Astrocyte (in vitro differentiated cells and primary cell): ENCODE data around the gene SOBP. TPM values are rescaled to one million over a fixed set of nuclear protein-coding genes. Genes with fewer than 3 reads are reported as not detected.

Experiments
- DNase-seq: peaks from one replicate; pipeline ENCODE4 v3.0.0-alpha.2; 2010; ENCODE audit warnings: low read depth
- FAIRE-seq: peaks from 2 replicates; lab custom pipeline; 2011; peaks lifted over from hg19 to GRCh38; lab: Jason Lieb, UNC
- H2AFZ ChIP-seq: 2 replicates; pipeline ENCODE4 v1.6.0; 2012; ENCODE audit warnings: low read depth, low read length, inconsistent platforms
- H3K27ac ChIP-seq: 2 replicates; pipeline ENCODE4 v1.5.1; 2011; ENCODE audit warnings: low read depth, low read length, inconsistent platforms
- H3K27me3 ChIP-seq: 2 replicates; pipeline ENCODE4 v1.6.0; 2011; ENCODE audit warnings: low read length, inconsistent platforms; ENCODE audit not compliant: insufficient read depth
- H3K36me3 ChIP-seq: 2 replicates; pipeline ENCODE4 v1.5.1; 2011; ENCODE audit warnings: low read length, inconsistent platforms; ENCODE audit not compliant: insufficient read depth
- H3K4me1 ChIP-seq: 2 replicates; pipeline ENCODE4 v1.5.1; 2011; ENCODE audit warnings: low read length, inconsistent platforms; ENCODE audit not compliant: insufficient read depth
- H3K4me2 ChIP-seq: 2 replicates; pipeline ENCODE4 v1.6.0; 2012; ENCODE audit warnings: low read length, inconsistent platforms
- H3K4me3 ChIP-seq: 2 replicates; pipeline ENCODE4 v1.5.1; 2011; ENCODE audit warnings: low read depth, mild to moderate bottlenecking, low read length, inconsistent platforms; ENCODE audit not compliant: insufficient read depth
- H3K79me2 ChIP-seq: 2 replicates; pipeline ENCODE4 v1.6.0; 2012; ENCODE audit warnings: mild to moderate bottlenecking, low read length, inconsistent platforms; ENCODE audit not compliant: insufficient read depth
- H3K9ac ChIP-seq: 2 replicates; pipeline ENCODE4 v1.6.0; 2012; ENCODE audit warnings: mild to moderate bottlenecking, low read length, inconsistent platforms
- H3K9me3 ChIP-seq: 2 replicates; pipeline ENCODE4 v1.5.1; 2012; ENCODE audit warnings: low read depth, mild to moderate bottlenecking, low read length, inconsistent platforms; ENCODE audit not compliant: insufficient read depth
- H4K20me1 ChIP-seq: 2 replicates; pipeline ENCODE4 v1.6.0; 2012; ENCODE audit warnings: low read length, inconsistent platforms; ENCODE audit not compliant: insufficient read depth
- H3K27ac Mint-ChIP-seq: one replicate; pipeline ENCODE4 v1.8.0; 2021; ENCODE audit warnings: mild to moderate bottlenecking, mixed read lengths; ENCODE audit not compliant: unreplicated experiment
- H3K27me3 Mint-ChIP-seq: one replicate; pipeline ENCODE4 v1.8.0; 2021; ENCODE audit warnings: low read depth, mixed read lengths; ENCODE audit not compliant: unreplicated experiment
- H3K36me3 Mint-ChIP-seq: one replicate; pipeline ENCODE4 v1.8.0; 2021; ENCODE audit warnings: low read depth, mixed read lengths; ENCODE audit not compliant: unreplicated experiment
- H3K4me1 Mint-ChIP-seq: one replicate; pipeline ENCODE4 v1.8.0; 2021; ENCODE audit warnings: low read depth, mixed read lengths; ENCODE audit not compliant: unreplicated experiment
- H3K4me3 Mint-ChIP-seq: one replicate; pipeline ENCODE4 v1.8.0; 2021; ENCODE audit warnings: mild to moderate bottlenecking, moderate library complexity, mixed read lengths; ENCODE audit not compliant: unreplicated experiment
- H3K9me3 Mint-ChIP-seq: one replicate; pipeline ENCODE4 v1.8.0; 2021; ENCODE audit warnings: mild to moderate bottlenecking, mixed read lengths; ENCODE audit not compliant: unreplicated experiment
- CTCF ChIP-seq: IDR thresholded peaks from 2 replicates; pipeline ENCODE4 v1.5.1; 2011; ENCODE audit warnings: low read depth, mild to moderate bottlenecking, inconsistent platforms, low read length, moderate library complexity; ENCODE audit not compliant: insufficient read depth
- EZH2 ChIP-seq: IDR thresholded peaks from 2 replicates; pipeline ENCODE4 v1.6.1; 2012; ENCODE audit warnings: mild to moderate bottlenecking, low read length, inconsistent platforms; ENCODE audit not compliant: insufficient read depth
- total RNA-seq: library from RNA; stranded (reverse); gene quantifications from 2 replicates; pipeline ENCODE4 v1.2.1, GENCODE V29; 2021

SOBP gene
- total RNA-seq, 1 donor from 2014 or later: 4.7 TPM

- no peaks in the 10 kb centered on the region for H3K79me2 ChIP-seq
- no peak overlapping the region for H3K4me2 ChIP-seq
- TF ChIP-seq EZH2 (no peak), CTCF (no peak)
- no peak overlapping the region for H3K27ac ChIP-seq
- peaks cover 9% of the 10 kb centered on the region for H3K4me1 Mint-ChIP-seq
- peaks cover 2% of the 10 kb centered on the region for H3K27me3 ChIP-seq
- FAIRE-seq (no peak), DNase-seq (no peak)
- H3K4me1 ChIP-seq: no peaks in the 10 kb centered on the region
- H3K36me3 ChIP-seq: no peaks in the 10 kb centered on the region
- no peak overlapping the region for H3K27ac Mint-ChIP-seq
- H4K20me1 ChIP-seq: no peaks in the 10 kb centered on the region
- peaks cover 3% of the 10 kb centered on the region for H3K36me3 Mint-ChIP-seq
- no peak overlapping the region for H3K4me3 ChIP-seq
- no peaks in the 10 kb centered on the region for H3K9me3 Mint-ChIP-seq
- H3K9me3 ChIP-seq: no peaks in the 10 kb centered on the region
- H3K4me3 Mint-ChIP-seq: no peak overlapping the region
- no peaks in the 10 kb centered on the region for H3K27me3 Mint-ChIP-seq
- no peak overlapping the region for H2AFZ ChIP-seq
- no peak overlapping the region for H3K9ac ChIP-seq
These were observed 123.0 kb downstream of the SOBP start for GRCh38 chr6:107612762-107613415.

- Mint-ChIP-seq H3K27me3 (no peaks in the 10 kb centered on the region), H3K27ac (no peak overlapping the region), H3K4me3 (no peak overlapping the region), H3K36me3 (peaks cover 3% of the 10 kb centered on the region), H3K9me3 (no peaks in the 10 kb centered on the region), H3K4me1 (peaks cover 13% of the 10 kb centered on the region)
- no peaks in the 10 kb centered on the region for H3K79me2 ChIP-seq
- no peaks in the 10 kb centered on the region for H3K4me1 ChIP-seq
- no peaks in the 10 kb centered on the region for H4K20me1 ChIP-seq
- H3K27me3 ChIP-seq: peaks cover 2% of the 10 kb centered on the region
- H3K9me3 ChIP-seq: no peaks in the 10 kb centered on the region
- FAIRE-seq (no peak), DNase-seq (no peak)
- no peak overlapping the region for H3K27ac ChIP-seq
- no peak overlapping the region for H3K4me2 ChIP-seq
- TF ChIP-seq EZH2 (no peak), CTCF (no peak)
- no peak overlapping the region for H2AFZ ChIP-seq
- no peak overlapping the region for H3K4me3 ChIP-seq
- no peaks in the 10 kb centered on the region for H3K36me3 ChIP-seq
- H3K9ac ChIP-seq: no peak overlapping the region
These were observed 123.9 kb downstream of the SOBP start for GRCh38 chr6:107613651-107614379.

GRCh38 chr6:107614828-107615227, 124.9 kb downstream of the SOBP start:
- FAIRE-seq (no peak), DNase-seq (no peak)
- Mint-ChIP-seq H3K27ac (no peak overlapping the region), H3K4me1 (peaks cover 13% of the 10 kb centered on the region), H3K9me3 (no peaks in the 10 kb centered on the region), H3K36me3 (peaks cover 3% of the 10 kb centered on the region), H3K27me3 (no peaks in the 10 kb centered on the region), H3K4me3 (no peak overlapping the region)
- Histone ChIP-seq H3K9ac (no peak overlapping the region), H2AFZ (no peak overlapping the region), H3K9me3 (no peaks in the 10 kb centered on the region), H4K20me1 (no peaks in the 10 kb centered on the region), H3K79me2 (no peaks in the 10 kb centered on the region), H3K27me3 (peaks cover 2% of the 10 kb centered on the region), H3K36me3 (no peaks in the 10 kb centered on the region), H3K4me3 (no peak overlapping the region), H3K27ac (no peak overlapping the region), H3K4me1 (no peaks in the 10 kb centered on the region), H3K4me2 (no peak overlapping the region)
- TF ChIP-seq CTCF (no peak), EZH2 (no peak)
